Ovary (tissue), 9 donors: ENCODE results near the gene SLC43A1. TPM values are rescaled to one million over a fixed set of nuclear protein-coding genes. Genes with fewer than 3 reads are reported as not detected.

ENCODE experiments used
- DNase-seq, 5 donors: peaks; one replicate each; pipeline ENCODE4 v3.0.0-alpha.2; 2019 to 2020
- H3K27ac ChIP-seq, 2 donors: fragments of 200-600 bp; one replicate each; pipeline versions ENCODE4 v1.5.1 to v1.8.0; 2019 to 2022
- H3K27me3 ChIP-seq: fragments of 200-600 bp; one replicate; pipeline ENCODE4 v1.8.0; 2022
- H3K36me3 ChIP-seq: fragments of 200-600 bp; sonication (generic); one replicate; pipeline ENCODE4 v1.5.1; 2019
- H3K4me1 ChIP-seq: one replicate; pipeline ENCODE4 v1.8.1; 2013; ENCODE audit warnings: mild to moderate bottlenecking, moderate library complexity; ENCODE audit not compliant: insufficient read depth
- H3K4me3 ChIP-seq: fragments of 200-600 bp; sonication (generic); one replicate; pipeline ENCODE4 v1.5.1; 2017
- H3K9me3 ChIP-seq, 2 donors: fragments of 200-600 bp in 1 of 2; sonication (generic) in 1 of 2; one replicate each; pipeline versions ENCODE4 v1.5.1 to v1.8.1; 2013 to 2019; ENCODE audit warnings: mild to moderate bottlenecking in 1 of 2, moderate library complexity in 1 of 2
- CTCF ChIP-seq, 3 donors: fragments of 450-650 bp in 2 of 3; fragments of 200-600 bp in 1 of 3; IDR thresholded peaks; one replicate each; pipeline versions ENCODE4 v1.5.1 to v1.8.0; 2016 to 2022; ENCODE audit warnings: antibody characterized with exemption in 3 of 3, mild to moderate bottlenecking in 1 of 3
- EP300 ChIP-seq: sonication (generic); formaldehyde crosslinking; IDR thresholded peaks from one replicate; pipeline ENCODE4 v1.6.1; 2017; ENCODE audit warnings: antibody characterized with exemption
- POLR2A ChIP-seq: fragments of 450-650 bp; IDR thresholded peaks from one replicate; pipeline ENCODE4 v1.6.1; 2017; ENCODE audit warnings: antibody characterized with exemption, mild to moderate bottlenecking, moderate library complexity
- WGBS, 3 donors: extraction: QIAGEN DNeasy Blood & Tissue Kit in 1 of 3; methylation state at CpG; one replicate each; pipeline versions ENCODE4 v1.1.5 to v1.1.7; 2013 to 2017; 5-methylcytosine and 5-hydroxymethylcytosine counted together
- intact Hi-C, 4 donors: fragments of 100-400 bp; cut with DNase I; formaldehyde crosslinking; loops; one replicate each; pipeline versions ENCODE4 v1.11.0 to v1.15.1; 2022 to 2023
- polyA plus RNA-seq, 2 donors: library from polyadenylated mRNA; stranded (reverse); fragments of 200-250 nt in 1 of 2; fragments of 350-450 nt in 1 of 2; fragmentation: Illumina TruSeq in 1 of 2; extraction: RNeasy Lipid Tissue Mini Kit (QIAGEN cat#74804) in 1 of 2; gene quantifications; one replicate each; pipeline ENCODE4 v1.2.3, GENCODE V29; 2013 to 2014
- total RNA-seq, 7 donors: library from RNA; depleted of rRNA in 2 of 7; stranded (reverse); fragments of >200 nt in 2 of 7; fragmentation: NEBNext Ultra II Directional in 3 of 7; extraction: Animal tissue kit (Norgen Biotek cat#: 25700) in 3 of 7; gene quantifications; one replicate each; pipeline versions ENCODE4 v1.1.0 to v1.2.4, GENCODE V29; 2016 to 2023
- donor health status: DM: no; HTN: no; CAD: no; lungs with moderate emphysema.
- donor health status: DM: no; HTN: no; CAD: no.
- donor health status: Bipolar disorder and iron deficiency.
- donor health status: DM: yes; HTN: yes; CAD: no.
- donor health status: DM: no; HTN: no; CAD: no.
- donor health status: DM: yes; HTN: yes; CAD: no.

SLC43A1 gene
- total and polyA plus RNA-seq, 9 donors = 11.5 to 30.4 (median 18.6) TPM

GRCh38 chr11:57473285-57473841, 42.1 kb downstream of the SLC43A1 start:
- TF ChIP-seq EP300 (no peak), CTCF (IDR thresholded peaks at IDR 0.05) (no peak), POLR2A (no peak)

GRCh38 chr11:57471496-57471895, 44.0 kb downstream of the SLC43A1 start:
- peaks cover 5% of the 10 kb centered on the region for H3K4me1 ChIP-seq
- no peaks in the 10 kb centered on the region for H3K36me3 ChIP-seq
- H3K4me3 ChIP-seq = no peak overlapping the region
- no peak for TF ChIP-seq EP300
- no peak for TF ChIP-seq CTCF (IDR thresholded peaks at IDR 0.05)
- TF ChIP-seq POLR2A = no peak
- intact Hi-C loops = no loop called here
- no peak overlapping the region for H3K27ac ChIP-seq
- no peak for DNase-seq
- H3K27me3 ChIP-seq = no peaks in the 10 kb centered on the region
- 79 to 99% (median 95%) methylated on average over 3 of the region's 3 CpGs for WGBS, 3 donors
- H3K9me3 ChIP-seq = no peaks in the 10 kb centered on the region

More at GRCh38 chr11:57473285-57473841, 42.1 kb downstream of the SLC43A1 start:
- H3K9me3 ChIP-seq = no peaks in the 10 kb centered on the region
- H3K4me3 ChIP-seq = no peak overlapping the region
- intact Hi-C loops = no loop called here
- H3K36me3 ChIP-seq = no peaks in the 10 kb centered on the region
- no peak for DNase-seq
- H3K27ac ChIP-seq = no peak overlapping the region
- no peaks in the 10 kb centered on the region for H3K27me3 ChIP-seq
- WGBS, 3 donors = 65 to 78% (median 66%) methylated on average over 6 of the region's 6 CpGs
- H3K4me1 ChIP-seq = peaks cover 5% of the 10 kb centered on the region

DNA sequence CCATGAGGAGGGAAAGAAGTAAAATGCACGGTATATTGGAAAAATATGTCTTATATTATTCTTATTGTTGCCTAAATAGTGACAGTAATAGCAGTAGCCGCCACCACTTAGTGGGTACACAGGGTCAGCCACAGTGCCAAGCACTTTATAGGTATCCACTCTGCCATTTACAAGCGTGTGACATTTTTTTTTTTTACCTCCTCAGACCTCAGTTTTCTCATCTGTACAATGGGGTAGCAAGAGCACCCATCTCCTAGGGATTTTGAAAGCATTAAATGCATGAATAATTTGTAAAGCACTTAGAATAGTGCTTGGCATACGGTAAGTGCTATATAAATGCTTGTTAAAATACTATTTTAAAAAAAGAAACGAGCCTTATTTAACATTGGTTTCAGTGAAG, 46.2 kb downstream of the SLC43A1 start:
- TF ChIP-seq CTCF (IDR thresholded peaks at IDR 0.05) (no peak), POLR2A (no peak), EP300 (no peak)
- intact Hi-C loops = loop anchor here in 1 of 4 donors (10.0 kb wide), 1 partner anchor 114 kb away; no protein-coding TSS in a partner anchor

GRCh38 chr11:57468276-57468675, 47.2 kb downstream of the SLC43A1 start:
- H3K27me3 ChIP-seq = no peaks in the 10 kb centered on the region
- intact Hi-C loops = loop anchor here in 1 of 4 donors (10.0 kb wide), 1 partner anchor 113 kb away; no protein-coding TSS in a partner anchor
- no peaks in the 10 kb centered on the region for H3K9me3 ChIP-seq
- no peak for TF ChIP-seq CTCF (IDR thresholded peaks at IDR 0.05)
- no peak for TF ChIP-seq EP300
- no peak for TF ChIP-seq POLR2A
- no peak overlapping the region for H3K27ac ChIP-seq
- H3K36me3 ChIP-seq = no peaks in the 10 kb centered on the region
- no peak for DNase-seq
- no peak overlapping the region for H3K4me3 ChIP-seq
- WGBS, 3 donors = 76 to 79% (median 77%) methylated on average over 4 of the region's 4 CpGs
- H3K4me1 ChIP-seq = no peaks in the 10 kb centered on the region

More for the DNA sequence above, 46.2 kb downstream of the SLC43A1 start:
- H3K4me1 ChIP-seq = no peaks in the 10 kb centered on the region
- H3K27ac ChIP-seq = no peak overlapping the region
- H3K9me3 ChIP-seq = no peaks in the 10 kb centered on the region
- H3K4me3 ChIP-seq = no peak overlapping the region
- no peaks in the 10 kb centered on the region for H3K27me3 ChIP-seq
- DNase-seq = no peak
- WGBS, 3 donors = 79 to 84% (median 83%) methylated on average over 5 of the region's 5 CpGs
- H3K36me3 ChIP-seq = no peaks in the 10 kb centered on the region
